Testis (tissue), 3 donors: ENCODE results near the gene PAN3. TPM values are rescaled to one million over a fixed set of nuclear protein-coding genes. Genes with fewer than 3 reads are reported as not detected.

Experiments
- DNase-seq: peaks from one replicate; pipeline ENCODE4 v3.0.0-alpha.2; 2019
- H3K27ac ChIP-seq, 2 donors: fragments of 200-600 bp; sonication (generic); one replicate each; pipeline ENCODE4 v1.5.1; 2019
- H3K27me3 ChIP-seq: fragments of 200-600 bp; sonication (generic); one replicate; pipeline ENCODE4 v1.5.1; 2019
- H3K36me3 ChIP-seq: fragments of 200-600 bp; sonication (generic); one replicate; pipeline ENCODE4 v1.5.1; 2017; ENCODE audit warnings: low read depth; ENCODE audit errors: missing control alignments
- H3K4me1 ChIP-seq: fragments of 200-600 bp; sonication (generic); one replicate; pipeline ENCODE4 v1.5.1; 2019
- H3K4me3 ChIP-seq, 2 donors: fragments of 200-600 bp; sonication (generic); one replicate each; pipeline ENCODE4 v1.5.1; 2017 to 2019
- H3K9me3 ChIP-seq: fragments of 200-600 bp; sonication (generic); one replicate; pipeline ENCODE4 v1.5.1; 2017
- POLR2A ChIP-seq: fragments of 450-650 bp; IDR thresholded peaks from one replicate; pipeline ENCODE4 v1.6.1; 2017; ENCODE audit warnings: antibody characterized with exemption, mild to moderate bottlenecking, moderate library complexity
- WGBS, 2 donors: methylation state at CpG; one replicate each; pipeline ENCODE4 v1.1.5; 2018; 5-methylcytosine and 5-hydroxymethylcytosine counted together
- intact Hi-C: fragments of 100-400 bp; cut with DNase I; formaldehyde crosslinking; loops from one replicate; pipeline ENCODE4 v1.15.1; 2023; ENCODE audit warnings: low total_unique reads
- polyA plus RNA-seq: library from polyadenylated mRNA; stranded (reverse); fragments of 350-450 nt; fragmentation: Illumina TruSeq; extraction: RNeasy Lipid Tissue Mini Kit (QIAGEN cat#74804); gene quantifications from one replicate; pipeline ENCODE4 v1.2.3, GENCODE V29; 2014; ENCODE audit warnings: low read depth, low replicate concordance; ENCODE audit not compliant: insufficient read depth
- total RNA-seq, 2 donors: library from RNA; depleted of rRNA; stranded (reverse); fragments of >200 nt; gene quantifications; one replicate each; pipeline ENCODE4 v1.2.3, GENCODE V29; 2016
- TF ChIP-seq, protein P1 (sequence below), 3 experiments: fragments of 450-650 bp in 2 of 3; fragments of 200-600 bp in 1 of 3; sonication (generic) in 1 of 3; IDR thresholded peaks; one replicate each; pipeline ENCODE4 v1.5.1; 2016 to 2019; ENCODE audit warnings: antibody characterized with exemption in 3 of 3, mild to moderate bottlenecking in 2 of 3, moderate library complexity in 1 of 3

Gene PAN3
- total and polyA plus RNA-seq, 3 donors from 2014 or later = 30.2 to 76.2 (median 74.8) TPM

DNA sequence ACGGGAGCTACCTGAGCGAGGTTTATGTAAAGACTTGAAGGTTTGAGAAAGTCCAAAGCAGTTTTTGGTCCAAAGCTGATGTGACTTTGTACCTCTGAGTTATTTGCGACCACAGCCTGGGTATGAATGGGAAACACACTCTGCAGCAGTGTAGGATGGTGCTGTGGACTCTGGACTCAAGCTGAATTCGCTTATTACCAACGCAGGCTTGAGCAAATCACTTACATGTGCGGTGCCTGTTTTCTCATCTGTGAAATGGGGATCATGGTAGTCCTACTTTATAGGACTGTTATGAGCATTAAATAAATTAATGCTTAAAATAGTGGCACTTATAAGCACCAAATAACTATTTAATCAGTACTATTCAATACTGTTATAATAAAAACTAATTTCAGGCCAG lies 176.5 kb downstream of the PAN3 start:
- Histone ChIP-seq H3K27me3 (no peaks in the 10 kb centered on the region), H3K9me3 (no peaks in the 10 kb centered on the region), H3K27ac (no peak overlapping the region), H3K36me3 (no peaks in the 10 kb centered on the region), H3K4me3 (no peak overlapping the region), H3K4me1 (peaks cover 11% of the 10 kb centered on the region)
- WGBS, 2 donors = 94 to 95% methylated on average over 6 of the region's 6 CpGs
- DNase-seq = no peak
- TF ChIP-seq POLR2A = no peak
- TF ChIP-seq, protein P1, sequence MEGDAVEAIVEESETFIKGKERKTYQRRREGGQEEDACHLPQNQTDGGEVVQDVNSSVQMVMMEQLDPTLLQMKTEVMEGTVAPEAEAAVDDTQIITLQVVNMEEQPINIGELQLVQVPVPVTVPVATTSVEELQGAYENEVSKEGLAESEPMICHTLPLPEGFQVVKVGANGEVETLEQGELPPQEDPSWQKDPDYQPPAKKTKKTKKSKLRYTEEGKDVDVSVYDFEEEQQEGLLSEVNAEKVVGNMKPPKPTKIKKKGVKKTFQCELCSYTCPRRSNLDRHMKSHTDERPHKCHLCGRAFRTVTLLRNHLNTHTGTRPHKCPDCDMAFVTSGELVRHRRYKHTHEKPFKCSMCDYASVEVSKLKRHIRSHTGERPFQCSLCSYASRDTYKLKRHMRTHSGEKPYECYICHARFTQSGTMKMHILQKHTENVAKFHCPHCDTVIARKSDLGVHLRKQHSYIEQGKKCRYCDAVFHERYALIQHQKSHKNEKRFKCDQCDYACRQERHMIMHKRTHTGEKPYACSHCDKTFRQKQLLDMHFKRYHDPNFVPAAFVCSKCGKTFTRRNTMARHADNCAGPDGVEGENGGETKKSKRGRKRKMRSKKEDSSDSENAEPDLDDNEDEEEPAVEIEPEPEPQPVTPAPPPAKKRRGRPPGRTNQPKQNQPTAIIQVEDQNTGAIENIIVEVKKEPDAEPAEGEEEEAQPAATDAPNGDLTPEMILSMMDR (IDR thresholded peaks at IDR 0.05) = no peak
- intact Hi-C loops = no loop called here

DNA sequence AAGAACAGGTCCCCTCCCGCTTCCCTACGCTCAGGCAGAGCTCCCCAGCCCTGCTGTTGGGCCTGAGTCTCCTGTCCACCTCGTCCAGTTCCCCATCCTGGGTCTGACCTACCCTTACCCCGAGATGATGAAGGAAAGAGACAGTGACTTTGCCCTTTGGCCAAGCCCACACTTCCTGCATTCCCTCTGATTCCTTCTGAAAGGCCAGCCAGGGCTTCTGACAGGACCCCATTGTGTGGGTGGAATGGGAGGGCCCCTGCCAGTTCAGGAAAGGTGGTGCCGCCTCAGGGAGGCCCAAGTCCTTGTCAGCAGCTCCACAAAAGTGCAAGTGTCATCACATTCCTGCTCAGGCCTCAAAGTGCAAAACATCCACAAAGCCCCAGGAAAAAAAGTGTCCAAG lies 177.8 kb downstream of the PAN3 start:
- Histone ChIP-seq H3K9me3 (no peaks in the 10 kb centered on the region), H3K36me3 (no peaks in the 10 kb centered on the region), H3K27ac (peak overlapping the region; percentile 21 to 32), H3K4me3 (no peak overlapping the region), H3K27me3 (no peaks in the 10 kb centered on the region), H3K4me1 (peaks cover 12% of the 10 kb centered on the region)
- DNase-seq = no peak
- no peak for TF ChIP-seq POLR2A
- TF ChIP-seq, protein P1 (IDR thresholded peaks at IDR 0.05) = no peak
- intact Hi-C loops = no loop called here
- WGBS, 2 donors = 46 to 56% methylated on average over 5 of the region's 5 CpGs

DNA sequence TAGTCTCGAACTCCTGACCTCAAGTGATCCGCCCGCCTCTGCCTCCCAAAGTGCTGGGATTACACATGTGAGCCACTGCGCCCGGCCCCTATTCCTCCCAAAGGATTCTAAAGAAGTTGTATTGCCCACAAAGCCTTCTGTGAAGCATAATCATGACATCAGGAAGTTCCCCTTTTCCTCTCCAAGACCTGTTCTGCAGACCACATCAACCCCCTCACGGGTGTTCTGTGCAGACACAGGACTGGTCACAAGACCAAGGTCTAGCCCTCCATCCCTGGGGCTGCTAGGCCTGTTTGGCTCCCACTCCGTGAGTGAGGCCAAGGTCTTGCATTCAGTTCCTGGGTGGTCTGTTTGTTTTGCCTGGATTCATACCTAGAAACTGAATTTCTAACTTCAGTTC lies 178.5 kb downstream of the PAN3 start:
- intact Hi-C loops = no loop called here
- peak overlapping the region in 1 of 2 donors; percentile 43 for H3K27ac ChIP-seq
- H3K27me3 ChIP-seq = no peaks in the 10 kb centered on the region
- peak; percentile 63 for DNase-seq
- TF ChIP-seq, protein P1 (IDR thresholded peaks at IDR 0.05) = no peak
- TF ChIP-seq POLR2A = no peak
- H3K36me3 ChIP-seq = no peaks in the 10 kb centered on the region
- 52 to 71% methylated on average over 6 to 7 of the region's 7 CpGs for WGBS, 2 donors
- peaks cover 12% of the 10 kb centered on the region for H3K4me1 ChIP-seq
- no peak overlapping the region for H3K4me3 ChIP-seq
- H3K9me3 ChIP-seq = no peaks in the 10 kb centered on the region

DNA sequence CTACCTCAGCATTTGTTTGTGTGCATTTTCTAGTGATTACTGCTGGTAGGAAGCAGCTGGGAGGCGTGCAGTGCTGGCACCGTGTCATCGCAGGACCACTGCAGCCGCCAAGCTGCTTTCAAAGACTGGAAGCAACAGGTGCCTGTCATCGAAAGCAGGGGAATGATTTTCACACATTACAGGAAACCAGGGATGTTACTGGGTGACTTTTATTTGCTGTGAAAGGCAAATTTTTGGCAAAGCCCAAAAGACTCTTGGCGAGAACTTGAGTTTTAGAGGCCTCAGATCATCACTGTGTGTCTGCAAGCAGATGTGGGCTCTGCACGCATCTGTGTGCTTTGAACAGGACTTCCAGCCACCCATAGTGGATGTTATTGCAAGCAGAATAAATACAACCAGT lies 180.2 kb downstream of the PAN3 start:
- DNase-seq = peak; percentile 42
- 34 to 63% methylated on average over 7 of the region's 7 CpGs for WGBS, 2 donors
- Histone ChIP-seq H3K27me3 (no peaks in the 10 kb centered on the region), H3K4me1 (peaks cover 12% of the 10 kb centered on the region), H3K4me3 (no peak overlapping the region), H3K9me3 (no peaks in the 10 kb centered on the region), H3K36me3 (no peaks in the 10 kb centered on the region), H3K27ac (no peak overlapping the region)
- intact Hi-C loops = no loop called here
- TF ChIP-seq, protein P1 (IDR thresholded peaks at IDR 0.05) = no peak
- TF ChIP-seq POLR2A = no peak

DNA sequence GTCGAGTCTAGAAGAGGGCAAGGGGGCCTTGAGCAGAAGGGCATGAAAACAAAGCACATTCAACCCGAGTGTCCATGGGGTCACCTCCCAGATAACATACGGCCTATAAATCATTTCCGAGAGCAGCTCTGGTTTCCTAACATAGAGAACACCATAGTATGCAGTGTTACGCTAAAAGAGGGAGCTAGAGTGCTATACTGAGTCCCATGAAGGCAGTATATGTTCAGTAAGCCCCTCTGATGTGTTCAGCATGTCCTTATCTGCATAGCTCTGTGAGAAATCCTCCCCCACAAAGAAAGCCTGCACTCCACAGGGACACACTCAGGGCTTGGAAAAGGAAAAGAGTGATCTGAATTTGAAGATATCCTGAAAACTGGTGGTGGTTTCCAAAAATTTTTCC lies 181.2 kb downstream of the PAN3 start:
- Histone ChIP-seq H3K4me1 (peaks cover 12% of the 10 kb centered on the region), H3K9me3 (no peaks in the 10 kb centered on the region), H3K4me3 (no peak overlapping the region), H3K27me3 (no peaks in the 10 kb centered on the region), H3K36me3 (no peaks in the 10 kb centered on the region), H3K27ac (no peak overlapping the region)
- TF ChIP-seq, protein P1 (IDR thresholded peaks at IDR 0.05) = no peak
- TF ChIP-seq POLR2A = no peak
- intact Hi-C loops = no loop called here
- 64 to 70% methylated on average over 5 of the region's 5 CpGs for WGBS, 2 donors
- DNase-seq = no peak
